H54 (cell line): ENCODE measurements around the gene TGFB2.

Source experiments
- DNase-seq: peaks from one replicate; pipeline ENCODE4 v3.0.0; 2011; ENCODE audit warnings: low spot score, mixed read lengths; ENCODE audit not compliant: insufficient read length
- FAIRE-seq: peaks from 3 replicates; lab custom pipeline; 2011; peaks lifted over from hg19 to GRCh38; lab: Jason Lieb, UNC
- POLR2A ChIP-seq: IDR thresholded peaks from 2 replicates; pipeline ENCODE4 v1.6.1; 2011; ENCODE audit warnings: low read depth, mild to moderate bottlenecking, low read length

The TGFB2 gene

GRCh38 chr1:218474128-218474527 lies 129.0 kb downstream of the TGFB2 start:
- FAIRE-seq (no peak), DNase-seq (no peak)
- TF ChIP-seq POLR2A, result no peak

GRCh38 chr1:218475275-218475674 lies 130.1 kb downstream of the TGFB2 start:
- DNase-seq, result no peak
- FAIRE-seq, result no peak
- TF ChIP-seq POLR2A, result no peak

GRCh38 chr1:218475699-218476098 lies 130.6 kb downstream of the TGFB2 start:
- DNase-seq (no peak), FAIRE-seq (no peak)
- TF ChIP-seq POLR2A, result no peak

GRCh38 chr1:218476385-218476784 lies 131.2 kb downstream of the TGFB2 start:
- FAIRE-seq (peak; percentile 60), DNase-seq (no peak)
- TF ChIP-seq POLR2A, result no peak

GRCh38 chr1:218478336-218478735 lies 133.2 kb downstream of the TGFB2 start:
- no peak for TF ChIP-seq POLR2A
- FAIRE-seq, result no peak

GRCh38 chr1:218479436-218480115 lies 134.4 kb downstream of the TGFB2 start:
- DNase-seq (no peak), FAIRE-seq (no peak)
- TF ChIP-seq POLR2A, result no peak

More at GRCh38 chr1:218478336-218478735, 133.2 kb downstream of the TGFB2 start:
- no peak for DNase-seq

GRCh38 chr1:218480137-218480536 lies 135.0 kb downstream of the TGFB2 start:
- TF ChIP-seq POLR2A, result no peak
- no peak for DNase-seq
- peak; percentile 55 for FAIRE-seq

- DNase-seq (no peak), FAIRE-seq (no peak)
- TF ChIP-seq POLR2A, result no peak
Observed at GRCh38 chr1:218480588-218481099, 135.5 kb downstream of the TGFB2 start.

GRCh38 chr1:218481116-218481775 lies 136.1 kb downstream of the TGFB2 start:
- no peak for FAIRE-seq
- TF ChIP-seq POLR2A, result no peak

GRCh38 chr1:218482683-218483082 lies 137.5 kb downstream of the TGFB2 start:
- no peak for TF ChIP-seq POLR2A
- no peak for FAIRE-seq
- DNase-seq, result no peak

More at GRCh38 chr1:218481116-218481775, 136.1 kb downstream of the TGFB2 start:
- DNase-seq, result no peak

- DNase-seq (no peak), FAIRE-seq (no peak)
- TF ChIP-seq POLR2A, result no peak
Observed at GRCh38 chr1:218485241-218485928, 140.2 kb downstream of the TGFB2 start.

GRCh38 chr1:218488531-218488930 lies 143.4 kb downstream of the TGFB2 start:
- TF ChIP-seq POLR2A, result no peak
- DNase-seq (no peak), FAIRE-seq (no peak)

- TF ChIP-seq POLR2A, result no peak
- FAIRE-seq, result no peak
- DNase-seq, result no peak
Observed at GRCh38 chr1:218488986-218489385, 143.8 kb downstream of the TGFB2 start.

GRCh38 chr1:218490406-218490922 lies 145.3 kb downstream of the TGFB2 start:
- FAIRE-seq, result no peak

More at GRCh38 chr1:218490406-218490922, 145.3 kb downstream of the TGFB2 start:
- DNase-seq, result no peak
- TF ChIP-seq POLR2A, result no peak
